Islet precursor cell (in vitro differentiated cells): Measurements from ENCODE around the gene SERPINB6.
"Not testable (repeated sequence)": the region's sequence is repeated elsewhere in the genome, so short reads cannot be mapped to it uniquely, and the experiment has no call there.

ENCODE experiments used
- DNase-seq: peaks from one replicate; pipeline ENCODE4 v3.0.0-alpha.2; 2018

SERPINB6 gene

GRCh38 chr6:2971420-2972218 lies at the start of gene SERPINB6:
SERPINB6 (minus strand) TSS chr6:2971567; CDS start chr6:2959332, 12,235 bp downstream.
- DNase-seq: peak; percentile 75

GRCh38 chr6:3019749-3020320 lies 48.5 kb upstream of the SERPINB6 start:
- no peak for DNase-seq

DNA sequence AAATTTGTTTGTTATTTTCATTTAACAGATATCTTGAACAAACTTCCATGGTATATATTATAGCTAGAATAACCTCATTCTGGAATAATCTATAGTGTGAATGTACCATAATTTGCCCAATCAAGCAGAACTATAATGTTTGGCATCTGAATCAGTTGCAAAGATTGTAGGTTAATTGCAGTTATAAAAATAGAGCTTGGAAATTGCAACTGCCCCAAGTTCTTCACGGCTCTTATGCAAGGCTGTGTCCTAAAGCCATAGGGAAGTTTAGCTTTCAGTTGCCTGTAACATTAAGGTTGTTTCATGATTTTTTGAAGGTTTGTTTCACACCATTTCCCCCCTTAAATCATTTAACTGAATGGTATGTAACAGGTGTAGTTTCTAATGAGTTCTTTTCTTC lies 47.7 kb upstream of the SERPINB6 start:
- no peak for DNase-seq

DNA sequence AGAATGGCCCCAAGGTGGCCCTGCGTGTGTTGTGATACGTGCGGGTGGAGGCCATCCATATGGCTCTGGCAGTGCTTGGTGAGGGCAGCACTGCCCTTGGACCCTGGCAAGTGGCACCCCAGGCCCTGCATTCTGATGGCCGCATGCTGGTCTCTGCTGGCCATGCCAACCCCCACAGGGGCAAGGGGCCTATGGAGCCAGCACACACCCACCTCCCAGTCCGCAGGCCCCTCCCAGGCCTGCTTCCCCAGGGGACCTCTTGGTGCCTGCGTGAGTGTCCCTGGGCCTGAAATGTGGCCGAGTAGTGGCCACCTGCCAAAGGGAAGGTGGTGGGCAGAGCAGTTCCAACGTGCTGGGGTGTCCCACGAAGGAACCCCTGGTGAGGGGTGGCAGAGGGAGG lies 45.9 kb upstream of the SERPINB6 start:
- no peak for DNase-seq

DNA sequence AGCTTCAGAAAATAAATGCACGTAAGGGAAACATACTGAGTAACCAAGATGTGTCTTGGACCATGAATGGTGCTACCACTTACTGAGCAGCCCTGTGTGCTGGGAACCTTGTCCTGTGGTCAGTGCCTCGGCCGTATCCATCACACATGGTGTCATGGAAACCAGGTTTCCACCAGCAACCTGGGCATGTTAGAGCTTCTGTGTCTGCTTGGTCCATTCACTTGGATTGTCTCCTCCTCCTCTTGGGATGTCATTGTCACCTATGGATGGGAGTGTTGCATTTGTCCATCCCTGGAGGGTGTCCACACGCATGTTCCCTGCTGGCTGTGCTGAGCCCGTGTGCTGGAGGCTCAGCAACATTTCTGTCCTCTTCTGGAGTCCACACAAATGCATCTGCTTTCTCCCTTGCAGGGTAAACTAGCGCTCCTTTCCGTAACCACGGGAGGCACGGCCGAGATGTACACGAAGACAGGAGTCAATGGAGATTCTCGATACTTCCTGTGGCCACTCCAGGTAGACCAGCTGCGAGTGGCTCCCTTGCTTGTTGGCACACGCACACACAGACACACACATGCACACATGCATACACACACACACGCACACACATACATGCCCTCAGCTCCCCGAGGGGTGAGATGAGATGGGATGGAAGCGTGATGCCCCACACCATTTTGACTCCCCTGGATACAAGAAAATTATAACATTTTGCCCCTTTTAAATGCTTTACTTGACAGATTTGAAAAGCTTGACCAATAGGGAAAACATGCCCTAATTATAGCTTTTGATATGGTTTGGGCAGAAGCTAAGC lies 45.3 kb upstream of the SERPINB6 start:
- no peak for DNase-seq

DNA sequence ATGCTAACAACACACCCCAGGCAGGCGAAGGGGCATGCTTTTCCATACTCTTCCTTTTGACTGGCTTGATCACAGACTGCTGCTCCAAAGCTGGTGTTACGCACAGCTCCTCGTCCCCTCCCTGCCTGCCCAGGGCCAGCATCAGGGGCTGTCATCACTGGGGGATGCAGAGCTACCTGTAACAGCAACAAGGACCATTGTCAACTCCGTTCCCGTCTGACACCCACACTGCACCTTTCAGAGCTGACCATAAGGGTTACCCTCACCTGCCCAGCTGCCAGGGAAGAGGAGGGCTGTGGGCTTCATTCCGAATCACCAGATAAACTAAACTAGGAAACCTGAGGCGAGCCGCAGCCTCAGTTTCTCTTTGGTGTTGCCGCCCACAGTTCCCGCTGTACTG lies 43.8 kb upstream of the SERPINB6 start:
- no peak for DNase-seq

DNA sequence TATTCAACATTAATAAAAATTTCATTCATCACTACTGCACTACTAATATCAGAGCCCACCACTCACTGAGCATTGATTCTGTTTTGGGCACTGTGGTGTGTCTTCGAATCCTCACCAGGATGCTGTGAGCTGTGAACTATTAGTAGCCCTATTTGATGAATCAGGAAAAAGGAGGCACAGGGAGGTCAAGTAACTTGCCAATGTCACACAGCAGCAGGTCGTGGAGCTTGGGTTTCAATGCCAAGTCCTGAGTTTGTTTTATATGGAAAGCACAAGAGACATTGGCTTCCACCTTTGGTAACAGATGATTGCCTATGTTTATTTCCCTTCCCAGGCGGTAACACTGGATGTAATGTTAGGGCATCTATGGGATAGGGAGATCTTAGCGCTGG lies 43.3 kb upstream of the SERPINB6 start:
- DNase-seq: no peak

- DNase-seq: no peak
Observed at GRCh38 chr6:3013901-3014674, 42.7 kb upstream of the SERPINB6 start.

GRCh38 chr6:3013486-3013885 lies 42.1 kb upstream of the SERPINB6 start:
- DNase-seq: peak; percentile 84

- DNase-seq: no peak
Observed at GRCh38 chr6:3011592-3011991, 40.2 kb upstream of the SERPINB6 start.

DNA sequence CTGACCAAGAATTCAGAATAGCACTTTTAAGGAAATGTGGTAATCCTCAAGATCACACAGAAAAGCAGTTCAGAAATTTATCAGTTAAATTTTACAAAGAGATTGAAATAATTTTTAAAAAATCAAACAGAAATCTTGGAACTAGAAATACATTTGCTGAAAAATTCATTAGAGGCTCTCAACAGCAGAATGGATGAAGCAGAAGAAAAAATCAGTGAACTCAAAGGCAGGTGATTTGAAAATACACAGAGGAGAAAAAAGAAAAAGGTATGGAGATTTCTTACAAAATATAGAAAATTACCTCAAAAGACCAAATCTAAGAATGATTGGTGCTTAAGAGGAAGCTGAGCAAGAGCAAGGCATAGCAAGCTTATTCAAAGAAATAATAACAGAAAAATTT lies 39.8 kb upstream of the SERPINB6 start:
- no peak for DNase-seq

DNA sequence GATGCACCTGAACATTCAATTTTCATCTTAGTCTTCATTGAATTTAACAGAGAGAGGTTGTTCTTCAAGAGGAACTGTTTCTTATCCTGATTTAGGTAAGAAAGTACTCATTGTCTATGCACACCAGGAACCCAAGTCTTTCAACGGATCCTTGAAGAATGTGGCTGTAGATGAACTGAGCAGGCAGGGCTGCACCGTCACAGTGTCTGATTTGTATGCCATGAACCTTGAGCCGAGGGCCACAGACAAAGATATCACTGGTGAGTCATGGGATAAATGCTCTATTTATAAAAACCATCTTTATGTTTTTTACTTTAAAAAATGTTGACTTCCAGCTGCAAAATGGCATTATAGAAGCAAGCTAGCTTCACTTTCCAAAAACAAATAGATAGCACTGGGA lies 38.6 kb upstream of the SERPINB6 start:
- DNase-seq: no peak

GRCh38 chr6:3008712-3009265 lies 37.4 kb upstream of the SERPINB6 start:
- DNase-seq: not testable (repeated sequence)

DNA sequence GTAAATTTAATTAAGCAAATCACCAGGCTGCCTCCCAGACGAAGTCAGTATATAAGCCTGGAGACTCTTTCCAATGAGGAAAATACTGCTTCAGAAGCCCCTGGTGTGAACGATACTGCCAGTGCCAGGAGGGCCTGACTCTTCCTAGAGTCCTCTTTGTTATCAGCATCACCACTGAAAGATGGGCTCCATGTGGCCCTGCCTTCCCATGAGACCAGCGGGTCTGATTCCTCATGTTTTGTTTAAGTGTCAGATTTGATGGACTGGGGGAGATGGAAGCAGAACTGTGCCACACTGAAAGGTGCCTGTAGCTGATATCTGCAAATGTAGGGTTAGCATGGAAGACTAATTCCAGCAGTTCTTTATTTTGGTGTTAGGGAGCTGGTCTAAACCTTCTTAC lies 36.2 kb upstream of the SERPINB6 start:
- no peak for DNase-seq

DNA sequence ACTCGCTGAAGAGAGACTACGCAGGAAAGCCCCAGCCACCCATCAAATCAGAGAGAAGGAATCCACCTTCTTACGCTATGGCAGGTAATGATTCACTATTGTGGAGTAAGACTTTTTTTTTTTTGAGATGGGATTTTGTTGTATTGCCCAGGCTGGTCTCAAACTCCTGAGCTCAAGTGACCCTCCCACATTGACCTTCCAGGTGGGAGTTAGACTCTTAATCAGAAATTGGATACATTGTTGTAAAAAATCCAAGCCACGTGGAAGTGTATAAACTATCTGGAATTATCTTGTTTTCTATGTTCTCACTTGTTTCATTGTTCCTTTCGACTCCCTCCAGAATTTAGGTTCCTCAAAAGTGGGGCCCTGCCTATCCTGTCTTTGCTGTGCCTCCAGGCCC lies 35.1 kb upstream of the SERPINB6 start:
- DNase-seq: no peak

- no peak for DNase-seq
Observed at GRCh38 chr6:3005874-3006273, 34.5 kb upstream of the SERPINB6 start.

- DNase-seq: no peak
Observed at GRCh38 chr6:3005077-3005476, 33.7 kb upstream of the SERPINB6 start.

- DNase-seq: not testable (repeated sequence)
Observed at GRCh38 chr6:3003226-3003625, 31.9 kb upstream of the SERPINB6 start.

GRCh38 chr6:3001773-3002293 lies 30.5 kb upstream of the SERPINB6 start:
- DNase-seq: peak; percentile 65

- DNase-seq: no peak
Observed at GRCh38 chr6:3001146-3001772, 29.9 kb upstream of the SERPINB6 start.

DNA sequence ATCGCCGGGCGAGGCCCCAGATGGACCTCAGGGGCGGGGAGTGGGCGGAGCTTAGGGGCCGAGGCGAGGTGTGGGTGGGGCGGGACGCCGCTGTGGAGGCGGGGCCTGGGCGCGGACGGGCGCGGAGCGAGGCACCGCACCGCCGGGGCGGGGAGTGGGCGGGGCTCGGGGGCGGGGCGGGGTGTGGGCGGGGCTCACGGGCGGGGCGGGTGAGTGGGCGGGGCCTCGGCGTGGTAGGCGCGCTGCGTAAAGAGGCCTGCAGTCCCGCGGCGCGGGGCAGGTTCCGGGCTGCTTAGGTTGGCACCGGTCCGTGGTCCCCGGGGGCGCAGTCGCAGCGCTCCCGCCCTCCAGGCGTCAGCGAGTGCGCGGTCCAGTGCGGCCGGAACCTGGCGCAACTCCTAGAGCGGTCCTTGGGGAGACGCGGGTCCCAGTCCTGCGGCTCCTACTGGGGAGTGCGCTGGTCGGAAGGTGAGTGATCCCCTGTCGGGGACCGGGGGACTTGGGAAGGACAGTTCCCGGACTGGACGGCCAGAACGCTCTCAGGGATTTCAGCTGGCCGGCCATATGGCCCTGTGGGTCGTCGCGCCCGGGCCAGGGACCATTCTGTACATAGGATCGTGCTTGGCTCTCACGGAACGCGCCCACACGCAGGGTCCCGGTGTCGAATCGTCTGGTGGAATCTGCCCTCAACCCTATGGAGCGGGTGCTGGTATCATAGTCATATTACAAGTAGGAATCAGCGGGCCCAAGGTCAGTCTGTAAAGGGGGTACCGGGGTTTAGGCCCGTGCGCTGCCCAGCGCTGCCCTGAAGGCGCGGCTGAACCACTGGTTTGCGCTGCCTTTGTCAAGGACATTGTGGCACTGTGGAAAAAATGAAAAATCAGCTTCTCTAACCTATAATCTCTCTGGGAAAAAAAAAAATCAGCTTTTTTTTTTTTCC lies 28.5 kb upstream of the SERPINB6 start, which contains the start of gene NQO2:
TSS of gene NQO2 (plus strand) at position 277 of the 940 bp plus-strand sequence. CDS start 6,659 bp downstream, outside the sequence.
- peak; percentile 96 for DNase-seq
